Testis (tissue), 2 donors: Measurements from ENCODE around the gene VAMP4.

ENCODE experiments used
- POLR2A ChIP-seq: fragments of 450-650 bp; IDR thresholded peaks from one replicate; pipeline ENCODE4 v1.6.1; 2017; ENCODE audit warnings: antibody characterized with exemption, mild to moderate bottlenecking, moderate library complexity
- TF ChIP-seq, protein P1 (sequence below), 3 experiments: fragments of 450-650 bp in 2 of 3; fragments of 200-600 bp in 1 of 3; sonication (generic) in 1 of 3; IDR thresholded peaks; one replicate each; pipeline ENCODE4 v1.5.1; 2016 to 2019; ENCODE audit warnings: antibody characterized with exemption in 3 of 3, mild to moderate bottlenecking in 2 of 3, moderate library complexity in 1 of 3

- TF ChIP-seq, protein P1, sequence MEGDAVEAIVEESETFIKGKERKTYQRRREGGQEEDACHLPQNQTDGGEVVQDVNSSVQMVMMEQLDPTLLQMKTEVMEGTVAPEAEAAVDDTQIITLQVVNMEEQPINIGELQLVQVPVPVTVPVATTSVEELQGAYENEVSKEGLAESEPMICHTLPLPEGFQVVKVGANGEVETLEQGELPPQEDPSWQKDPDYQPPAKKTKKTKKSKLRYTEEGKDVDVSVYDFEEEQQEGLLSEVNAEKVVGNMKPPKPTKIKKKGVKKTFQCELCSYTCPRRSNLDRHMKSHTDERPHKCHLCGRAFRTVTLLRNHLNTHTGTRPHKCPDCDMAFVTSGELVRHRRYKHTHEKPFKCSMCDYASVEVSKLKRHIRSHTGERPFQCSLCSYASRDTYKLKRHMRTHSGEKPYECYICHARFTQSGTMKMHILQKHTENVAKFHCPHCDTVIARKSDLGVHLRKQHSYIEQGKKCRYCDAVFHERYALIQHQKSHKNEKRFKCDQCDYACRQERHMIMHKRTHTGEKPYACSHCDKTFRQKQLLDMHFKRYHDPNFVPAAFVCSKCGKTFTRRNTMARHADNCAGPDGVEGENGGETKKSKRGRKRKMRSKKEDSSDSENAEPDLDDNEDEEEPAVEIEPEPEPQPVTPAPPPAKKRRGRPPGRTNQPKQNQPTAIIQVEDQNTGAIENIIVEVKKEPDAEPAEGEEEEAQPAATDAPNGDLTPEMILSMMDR (IDR thresholded peaks at IDR 0.05): no peak
- no peak for TF ChIP-seq POLR2A
Observed at GRCh38 chr1:171717062-171717718, 24.7 kb downstream of the VAMP4 start.
